ENCODE results near the gene RPGRIP1. TPM values are rescaled to one million over a fixed set of nuclear protein-coding genes. Genes with fewer than 3 reads are reported as not detected.
"Not testable (repeated sequence)": the region's sequence is repeated elsewhere in the genome, so short reads cannot be mapped to it uniquely, and the experiment has no call there.

Gene RPGRIP1
- total RNA-seq, 2 donors from 2014 or later, result 0.09 to 6.8 TPM

- WGBS, result 86% methylated on average over 6 of the region's 6 CpGs
- intact Hi-C loops (cut with DNase I), result no loop called here
- Histone ChIP-seq H3K4me1 (replicated peaks) (no peaks in the 10 kb centered on the region), H3K9me3 (no peaks in the 10 kb centered on the region), H3K27ac (no peak overlapping the region), H3K36me3 (no peaks in the 10 kb centered on the region), H3K4me3 (no peak overlapping the region), H3K27me3 (replicated peaks; ENCODE audit: insufficient read depth) (no peaks in the 10 kb centered on the region)
- TF ChIP-seq POLR2A (IDR thresholded peaks at IDR 0.05) (no peak), POLR2AphosphoS5 (IDR thresholded peaks at IDR 0.05) (no peak), CTCF (IDR thresholded peaks at IDR 0.05) (no peak)
- DNase-seq (ENCODE audit: low spot score), result no peak
Measured at GRCh38 chr14:21287168-21287567, 7.3 kb downstream of the RPGRIP1 start.

- H3K27me3 ChIP-seq (replicated peaks; ENCODE audit: insufficient read depth); intact Hi-C loops (cut with DNase I); H3K36me3 ChIP-seq; DNase-seq (ENCODE audit: low spot score); H3K4me1 ChIP-seq (replicated peaks); H3K9me3 ChIP-seq; H3K4me3 ChIP-seq; H3K27ac ChIP-seq: not testable (repeated sequence)
- 93% methylated on average over 8 of the region's 8 CpGs for WGBS
Measured at GRCh38 chr14:21294026-21294425, 14.1 kb downstream of the RPGRIP1 start.

- Histone ChIP-seq H3K4me1 (replicated peaks) (no peaks in the 10 kb centered on the region), H3K36me3 (no peaks in the 10 kb centered on the region), H3K27ac (no peak overlapping the region), H3K4me3 (no peak overlapping the region), H3K9me3 (no peaks in the 10 kb centered on the region), H3K27me3 (replicated peaks; ENCODE audit: insufficient read depth) (no peaks in the 10 kb centered on the region)
- 85% methylated on average over 12 of the region's 12 CpGs for WGBS
- DNase-seq (ENCODE audit: low spot score), result no peak
- intact Hi-C loops (cut with DNase I), result no loop called here
- TF ChIP-seq POLR2AphosphoS5 (IDR thresholded peaks at IDR 0.05) (no peak), POLR2A (IDR thresholded peaks at IDR 0.05) (no peak), CTCF (IDR thresholded peaks at IDR 0.05) (no peak)
Measured at GRCh38 chr14:21298358-21298757, 18.5 kb downstream of the RPGRIP1 start.

DNA sequence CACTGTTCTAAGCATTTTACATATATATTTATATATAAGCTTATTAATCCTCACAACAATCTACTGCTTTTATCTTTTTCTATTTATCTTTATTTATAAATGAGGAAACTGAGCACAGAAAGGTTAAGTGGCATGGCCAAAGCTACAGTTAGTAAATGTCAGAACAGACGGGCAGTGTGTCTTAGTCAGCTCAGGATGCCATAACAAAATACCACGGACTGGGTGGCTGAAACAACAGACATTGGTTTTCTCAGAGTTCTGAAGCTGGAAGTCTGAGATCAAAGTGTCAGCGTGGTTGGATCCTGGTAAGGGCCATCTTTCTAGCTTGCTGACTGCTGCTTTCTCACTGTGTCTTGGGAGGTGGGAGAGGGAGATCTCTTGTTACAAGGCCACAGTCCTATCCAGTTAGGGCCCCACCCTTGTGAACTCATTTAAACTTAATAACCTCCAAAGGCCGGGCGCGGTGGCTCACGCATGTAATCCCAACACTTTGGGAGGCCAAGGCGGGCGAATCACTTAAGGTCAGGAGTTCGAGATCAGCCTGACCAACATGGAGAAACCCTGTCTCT lies 19.8 kb downstream of the RPGRIP1 start:
- Histone ChIP-seq H3K27me3 (replicated peaks; ENCODE audit: insufficient read depth) (no peaks in the 10 kb centered on the region), H3K36me3 (no peaks in the 10 kb centered on the region), H3K4me3 (no peak overlapping the region), H3K4me1 (replicated peaks) (no peaks in the 10 kb centered on the region), H3K9me3 (no peaks in the 10 kb centered on the region), H3K27ac (no peak overlapping the region)
- TF ChIP-seq CTCF (IDR thresholded peaks at IDR 0.05) (no peak), POLR2AphosphoS5 (IDR thresholded peaks at IDR 0.05) (no peak), POLR2A (IDR thresholded peaks at IDR 0.05) (no peak)
- DNase-seq (ENCODE audit: low spot score), result no peak
- 87% methylated on average over 10 of the region's 10 CpGs for WGBS
- intact Hi-C loops (cut with DNase I), result no loop called here

- no peak overlapping the region for H3K4me3 ChIP-seq
- no peak for DNase-seq (ENCODE audit: low spot score)
- intact Hi-C loops (cut with DNase I), result no loop called here
Measured at GRCh38 chr14:21300892-21301291, 21.0 kb downstream of the RPGRIP1 start.

More at GRCh38 chr14:21300892-21301291, 21.0 kb downstream of the RPGRIP1 start:
- 4% methylated on average over 30 of the region's 30 CpGs for WGBS
- Histone ChIP-seq H3K27me3 (replicated peaks; ENCODE audit: insufficient read depth) (no peaks in the 10 kb centered on the region), H3K27ac (no peak overlapping the region), H3K4me1 (replicated peaks) (no peaks in the 10 kb centered on the region), H3K36me3 (no peaks in the 10 kb centered on the region), H3K9me3 (no peaks in the 10 kb centered on the region)
- TF ChIP-seq POLR2A (IDR thresholded peaks at IDR 0.05) (no peak), CTCF (IDR thresholded peaks at IDR 0.05) (no peak), POLR2AphosphoS5 (IDR thresholded peaks at IDR 0.05) (no peak)

Data from prostate gland (tissue), 2 donors.